GDM1 (cell line): Measurements from ENCODE around the gene RAB39A.
"Not testable (repeated sequence)": the region's sequence is repeated elsewhere in the genome, so short reads cannot be mapped to it uniquely, and the experiment has no call there.

ENCODE experiments used
- DNase-seq: peaks from one replicate; lab custom pipeline; 2025; lab: John Stamatoyannopoulos, UW

Gene RAB39A, protein sequence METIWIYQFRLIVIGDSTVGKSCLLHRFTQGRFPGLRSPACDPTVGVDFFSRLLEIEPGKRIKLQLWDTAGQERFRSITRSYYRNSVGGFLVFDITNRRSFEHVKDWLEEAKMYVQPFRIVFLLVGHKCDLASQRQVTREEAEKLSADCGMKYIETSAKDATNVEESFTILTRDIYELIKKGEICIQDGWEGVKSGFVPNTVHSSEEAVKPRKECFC

GRCh38 chr11:107928046-107928766, at the start of gene RAB39A:
Gene RAB39A (plus strand): TSS chr11:107928448. CDS start chr11:107928569, 121 bp downstream.
- DNase-seq: peak; percentile 94

- DNase-seq: not testable (repeated sequence)
These were observed 46.8 kb upstream of the RAB39A start for GRCh38 chr11:107881471-107881870.

DNA sequence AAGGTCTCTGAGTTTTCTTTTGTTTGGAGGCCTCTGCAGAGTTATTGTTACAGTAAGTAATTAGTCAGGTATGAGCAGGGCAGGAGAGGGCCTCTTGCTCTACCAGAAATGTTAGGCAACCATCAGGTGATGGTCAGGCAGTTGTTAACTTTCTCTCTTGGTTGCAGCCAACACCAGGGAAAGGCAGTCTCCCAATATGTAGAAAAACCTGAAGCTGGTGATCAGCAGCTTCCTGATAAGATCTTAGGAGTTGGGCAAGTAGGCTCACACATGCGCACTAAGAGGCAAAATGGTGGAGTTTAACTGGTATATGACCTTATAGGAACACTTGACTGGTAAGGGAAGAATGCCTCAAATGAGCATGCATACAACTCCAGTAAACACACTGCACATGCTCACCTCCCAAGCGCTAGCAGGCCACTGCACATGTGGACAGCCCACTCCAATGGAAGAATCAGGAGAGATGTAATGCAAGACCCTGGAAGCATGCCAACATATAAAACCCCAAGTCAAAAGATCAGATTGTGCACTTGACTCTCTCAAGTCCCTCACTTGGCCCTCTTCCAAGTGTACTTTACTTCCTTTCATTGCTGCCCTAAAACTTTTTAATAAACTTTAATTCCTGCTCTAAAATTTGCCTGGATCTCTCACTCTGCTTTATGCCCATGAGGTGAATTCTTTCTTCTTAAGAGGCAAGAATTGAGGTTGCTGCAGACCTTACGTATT, 46.0 kb upstream of the RAB39A start:
- no peak for DNase-seq

GRCh38 chr11:107898270-107898669, 30.0 kb upstream of the RAB39A start:
- DNase-seq: peak; percentile 7

DNA sequence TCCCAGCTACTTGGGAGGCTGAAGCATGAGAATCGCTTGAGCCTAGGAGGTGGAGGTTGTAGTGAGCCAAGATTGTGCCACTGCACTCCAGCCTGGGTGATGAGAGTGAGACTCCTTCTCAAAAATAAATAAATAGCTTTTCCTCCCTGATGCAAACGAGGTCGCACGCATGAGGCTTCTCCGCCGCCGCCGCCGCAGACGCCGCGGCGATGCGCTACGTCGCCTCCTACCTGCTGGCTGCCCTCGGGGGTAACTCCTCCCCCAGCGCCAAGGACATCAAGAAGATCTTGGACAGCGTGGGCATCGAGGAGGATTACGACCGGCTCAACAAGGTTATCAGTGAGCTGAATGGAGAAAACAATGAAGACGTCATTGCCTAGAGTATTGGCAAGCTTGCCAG, 20.0 kb upstream of the RAB39A start:
- DNase-seq: no peak

DNA sequence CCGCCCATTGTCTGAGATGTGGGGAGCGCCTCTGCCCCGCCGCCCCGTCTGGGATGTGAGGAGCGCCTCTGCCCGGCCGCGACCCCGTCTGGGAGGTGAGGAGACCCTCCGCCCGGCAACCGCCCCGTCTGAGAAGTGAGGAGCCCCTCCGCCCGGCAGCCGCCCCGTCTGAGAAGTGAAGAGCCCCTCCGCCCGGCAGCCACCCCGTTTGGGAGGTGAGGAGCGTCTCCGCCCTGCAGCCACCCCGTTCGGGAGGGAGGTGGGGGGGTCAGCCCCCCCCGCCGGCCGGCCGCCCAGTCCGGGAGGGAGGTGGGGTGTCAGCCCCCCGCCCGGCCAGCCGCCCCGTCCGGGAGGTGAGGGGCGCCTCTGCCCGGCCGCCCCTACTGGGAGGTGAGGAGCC, 15.8 kb upstream of the RAB39A start:
- not testable (repeated sequence) for DNase-seq

GRCh38 chr11:107915229-107915628, 13.0 kb upstream of the RAB39A start:
- DNase-seq: no peak

- peak; percentile 26 for DNase-seq
These were observed 11.5 kb upstream of the RAB39A start for GRCh38 chr11:107916671-107917241.

DNA sequence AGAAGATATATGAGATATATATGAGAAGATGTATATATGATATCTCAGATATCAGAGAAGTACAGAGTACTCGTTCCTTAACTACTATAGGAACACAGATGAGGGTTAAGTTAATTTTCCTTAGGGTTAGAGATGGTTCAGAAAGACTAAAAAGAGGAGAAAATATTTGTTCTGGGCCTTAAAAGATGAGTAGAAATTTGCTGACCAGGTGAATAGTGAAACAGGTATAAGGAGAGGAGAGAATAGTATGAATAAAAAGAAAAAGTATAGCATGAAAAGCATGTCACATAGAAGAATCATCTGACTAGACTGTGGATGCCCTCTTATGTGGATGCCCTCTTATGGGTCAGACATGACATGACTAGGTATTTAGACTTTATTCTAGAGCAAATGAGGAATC, 6.3 kb upstream of the RAB39A start:
- no peak for DNase-seq

GRCh38 chr11:107923519-107923918, 4.7 kb upstream of the RAB39A start:
- not testable (repeated sequence) for DNase-seq

GRCh38 chr11:107924306-107924705, 3.9 kb upstream of the RAB39A start:
- no peak for DNase-seq

- DNase-seq: no peak
These were observed 689 bp upstream of the RAB39A start for GRCh38 chr11:107927559-107927958.

DNA sequence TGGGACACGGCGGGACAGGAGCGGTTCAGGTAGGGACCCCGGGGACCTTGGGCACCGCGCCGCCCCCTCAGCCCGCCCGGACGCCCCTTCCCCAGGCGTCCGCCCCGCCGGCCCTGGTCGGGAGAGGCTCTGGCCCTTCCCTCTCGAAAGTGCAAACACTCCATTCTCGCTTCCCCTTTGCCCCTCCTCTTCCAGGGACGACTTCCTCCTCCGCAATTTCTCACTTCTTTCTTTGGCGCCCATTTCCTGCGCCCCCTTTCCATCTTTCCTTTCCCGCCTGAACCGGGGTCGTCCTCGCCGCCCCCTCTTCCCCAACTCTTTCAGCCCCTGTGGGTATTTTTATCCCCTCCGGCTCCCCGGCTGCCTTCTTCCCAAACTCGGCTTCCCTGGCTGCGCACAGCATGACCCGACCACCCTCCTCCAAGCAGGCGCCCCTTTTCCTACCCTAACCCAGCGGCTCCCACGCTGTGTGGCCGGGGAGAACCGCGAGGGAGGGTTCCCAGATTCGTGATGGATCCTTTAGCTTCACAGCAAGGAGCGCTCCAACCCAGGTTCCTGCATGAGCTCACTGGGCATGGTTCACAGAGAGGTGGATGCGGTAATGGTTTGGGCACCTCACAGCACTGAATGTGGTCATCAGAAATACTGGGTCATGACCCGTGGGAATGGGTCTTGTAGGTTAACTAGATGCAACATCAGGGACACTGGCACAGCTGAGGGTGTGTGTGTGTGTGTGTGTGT, 689 bp downstream of the RAB39A start:
- no peak for DNase-seq

DNA sequence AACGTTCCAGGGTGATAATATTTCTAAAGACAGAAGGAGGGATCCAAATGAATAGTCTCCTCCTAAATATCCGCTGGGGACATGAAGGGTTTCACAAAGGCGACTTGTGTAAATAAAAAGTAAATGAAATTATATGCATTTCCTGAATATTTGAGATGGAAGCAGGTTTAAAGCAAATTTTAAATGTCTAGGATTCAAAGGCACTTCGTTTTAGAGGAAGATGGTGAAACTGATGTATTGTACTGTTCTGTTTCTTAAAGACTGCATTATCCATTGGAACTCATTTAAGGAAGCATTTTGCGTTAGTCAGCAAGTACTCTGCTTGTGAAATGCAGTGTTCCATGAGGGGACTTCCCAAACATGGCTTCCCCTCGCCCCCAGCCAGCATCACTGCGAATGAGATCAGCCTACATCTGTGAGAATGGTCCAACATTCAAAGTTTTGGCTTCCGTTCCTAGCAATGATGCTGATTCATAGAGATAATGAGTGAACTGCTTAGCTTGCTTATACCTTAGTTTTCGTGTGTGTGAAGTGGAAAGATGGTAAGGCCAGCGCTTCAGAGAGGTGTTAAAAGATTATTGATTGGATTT, 1.5 kb downstream of the RAB39A start:
- DNase-seq: no peak

GRCh38 chr11:107931206-107931605, 3.0 kb downstream of the RAB39A start:
- DNase-seq: no peak

- DNase-seq: no peak
These were observed 19.7 kb downstream of the RAB39A start for GRCh38 chr11:107947904-107948303.

GRCh38 chr11:107948328-107948727, 20.1 kb downstream of the RAB39A start:
- DNase-seq: not testable (repeated sequence)

DNA sequence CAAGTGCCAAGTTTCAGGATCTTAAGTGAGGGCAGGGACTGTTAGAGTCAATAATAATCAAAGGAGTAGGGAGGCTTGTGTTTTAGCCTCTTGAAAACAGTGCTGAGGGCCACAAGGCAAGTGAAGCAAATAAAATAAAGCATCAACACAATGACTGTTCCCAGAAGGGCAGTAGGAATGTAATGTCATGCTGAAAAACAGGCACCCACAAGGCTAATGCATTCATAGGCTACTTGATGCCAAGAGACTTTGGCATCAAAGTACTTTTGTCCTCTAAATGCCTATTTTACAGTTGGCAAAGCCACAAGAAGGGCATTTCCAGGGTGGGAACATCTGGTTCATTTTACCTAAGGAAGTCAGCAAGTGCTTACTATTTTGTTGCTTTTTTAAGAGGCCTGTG, 22.9 kb downstream of the RAB39A start:
- no peak for DNase-seq

- no peak for DNase-seq
These were observed 25.2 kb downstream of the RAB39A start for GRCh38 chr11:107953446-107953845.

- DNase-seq: no peak
These were observed 28.3 kb downstream of the RAB39A start for GRCh38 chr11:107956543-107956942.

GRCh38 chr11:107957109-107957588, 28.9 kb downstream of the RAB39A start:
- DNase-seq: no peak
